NCI-H82 (cell line): ENCODE measurements around the gene SEPTIN12.
A peak's percentile ranks its signal among the peaks of the same experiment; 100 is the strongest.

ENCODE experiments used
- DNase-seq: peaks from one replicate; lab custom pipeline; 2025; lab: John Stamatoyannopoulos, UW

SEPTIN12 gene

GRCh38 chr16:4783951-4784336 lies 4.2 kb downstream of the SEPTIN12 start:
- DNase-seq: no peak

- no peak for DNase-seq
Observed at GRCh38 chr16:4783251-4783950, 4.7 kb downstream of the SEPTIN12 start.

GRCh38 chr16:4780235-4780634 lies 7.9 kb downstream of the SEPTIN12 start:
- DNase-seq: peak; percentile 53

- DNase-seq: no peak
Observed at GRCh38 chr16:4778050-4778392, 10.1 kb downstream of the SEPTIN12 start.

GRCh38 chr16:4777339-4778049 lies 10.7 kb downstream of the SEPTIN12 start:
- DNase-seq: no peak

GRCh38 chr16:4776141-4776705 lies 11.9 kb downstream of the SEPTIN12 start:
- DNase-seq: no peak

- peak; percentile 63 for DNase-seq
Observed at GRCh38 chr16:4775005-4775404, 13.1 kb downstream of the SEPTIN12 start.

GRCh38 chr16:4772351-4772750 lies 15.8 kb downstream of the SEPTIN12 start:
- DNase-seq: peak; percentile 52

- no peak for DNase-seq
Observed at GRCh38 chr16:4771646-4772045, 16.5 kb downstream of the SEPTIN12 start.

- peak; percentile 92 for DNase-seq
Observed at GRCh38 chr16:4769306-4769638, 18.9 kb downstream of the SEPTIN12 start.

- peak; percentile 98 for DNase-seq
Observed at GRCh38 chr16:4768549-4769305, 19.4 kb downstream of the SEPTIN12 start.

GRCh38 chr16:4767872-4768548 lies 20.1 kb downstream of the SEPTIN12 start:
- DNase-seq: no peak

- DNase-seq: peak; percentile 98
Observed at GRCh38 chr16:4766875-4767628, 21.1 kb downstream of the SEPTIN12 start, which contains the start of gene ZNF500. Gene ZNF500, minus strand, starts transcription at chr16:4767162. Its CDS starts 1,184 bp downstream, at chr16:4765978.

- DNase-seq: peak; percentile 21
Observed at GRCh38 chr16:4765511-4766474, 22.4 kb downstream of the SEPTIN12 start.

- DNase-seq: no peak
Observed at GRCh38 chr16:4763791-4764190, 24.4 kb downstream of the SEPTIN12 start.

- no peak for DNase-seq
Observed at GRCh38 chr16:4762205-4762604, 25.9 kb downstream of the SEPTIN12 start.

- no peak for DNase-seq
Observed at GRCh38 chr16:4760221-4760910, 27.8 kb downstream of the SEPTIN12 start.

- DNase-seq: no peak
Observed at GRCh38 chr16:4755687-4756086, 32.5 kb downstream of the SEPTIN12 start.

GRCh38 chr16:4754865-4755264 lies 33.3 kb downstream of the SEPTIN12 start:
- DNase-seq: no peak

- DNase-seq: no peak
Observed at GRCh38 chr16:4753227-4753626, 34.9 kb downstream of the SEPTIN12 start.
